GM12878 (cell line): ENCODE data around the gene CYP4F3. TPM values are rescaled to one million over a fixed set of nuclear protein-coding genes. Genes with fewer than 3 reads are reported as not detected.

ENCODE experiments used
- ATAC-seq: fragments of 200-7000 bp; cut with Tn5 transposase; 3 replicates; pipeline ENCODE4 v1.9.1; 2020; ENCODE audit warnings: mild to moderate bottlenecking, moderate library complexity
- BruUV-seq: library from RNA; stranded (reverse); fragments of 400-500 nt; replicated peaks from 2 replicates; lab custom pipeline; 2021; lab: Mats Ljungman, UMichigan
- CTCF ChIA-PET: fragments of 300-600 bp; sonication (Branson Sonifier 250); formaldehyde crosslinking; extraction: SDS; loops from one replicate; lab custom pipeline; 2021; ENCODE audit warnings: inconsistent platforms; lab: Yijun Ruan, JAX
- POLR2A ChIA-PET: fragments of 350-600 bp; formaldehyde crosslinking; extraction: SDS; loops from one replicate; lab custom pipeline; 2021; ENCODE audit warnings: inconsistent platforms; lab: Charles Lee
- RAD21 ChIA-PET: fragments of 300-600 bp; sonication (Branson Sonifier 250); formaldehyde crosslinking; loops from one replicate; lab custom pipeline; 2023; ENCODE audit warnings: antibody characterized with exemption; ENCODE audit not compliant: unreplicated experiment; lab: Charles Lee
- SMC1A ChIA-PET: fragments of 300-600 bp; sonication (Branson Sonifier 250); formaldehyde crosslinking; loops from one replicate; lab custom pipeline; 2023; ENCODE audit not compliant: unreplicated experiment, uncharacterized antibody; lab: Charles Lee
- DNase-seq: peaks from one replicate; pipeline ENCODE4 v3.0.0-alpha.2; 2011; ENCODE audit warnings: low read depth, low spot score
- FAIRE-seq: peaks from 3 replicates; lab custom pipeline; 2011; peaks lifted over from hg19 to GRCh38; lab: Jason Lieb, UNC
- H2AFZ ChIP-seq: 2 replicates; pipeline ENCODE4 v1.6.0; 2011; ENCODE audit warnings: low read depth, low read length, control low read depth; ENCODE audit not compliant: control insufficient read depth
- H3K27ac ChIP-seq: 2 replicates; pipeline ENCODE4 v1.5.1; 2011; ENCODE audit warnings: control low read depth; ENCODE audit not compliant: control insufficient read depth, insufficient read depth
- H3K27me3 ChIP-seq, 2 experiments: replicated peaks in 1 of 2; 2 replicates each; pipeline versions ENCODE4 v1.6.0 to v1.6.1; 2011; ENCODE audit warnings: low read length in 1 of 2; ENCODE audit not compliant: control insufficient read depth in 2 of 2, insufficient read depth in 2 of 2
- H3K36me3 ChIP-seq, 2 experiments: 2 replicates each; pipeline ENCODE4 v1.5.1; 2011; ENCODE audit warnings: low read length in 1 of 2; ENCODE audit not compliant: control insufficient read depth in 2 of 2, insufficient read depth in 2 of 2
- H3K4me1 ChIP-seq: 2 replicates; pipeline ENCODE4 v1.6.1; 2011; ENCODE audit warnings: mild to moderate bottlenecking, low read length, moderate library complexity, mixed read lengths; ENCODE audit not compliant: control insufficient read depth, insufficient read depth
- H3K4me2 ChIP-seq: 2 replicates; pipeline ENCODE4 v1.6.0; 2011; ENCODE audit warnings: control low read depth; ENCODE audit not compliant: control insufficient read depth, insufficient read depth
- H3K4me3 ChIP-seq: fragments of 200-600 bp; sonication (generic); 2 replicates; pipeline ENCODE4 v1.5.1; 2016
- H3K79me2 ChIP-seq: 2 replicates; pipeline ENCODE4 v1.6.0; 2011; ENCODE audit warnings: low read length; ENCODE audit not compliant: control insufficient read depth, insufficient read depth
- H3K9ac ChIP-seq: 2 replicates; pipeline ENCODE4 v1.8.0; 2011; ENCODE audit warnings: low read length, control low read depth, mixed read lengths; ENCODE audit not compliant: control insufficient read depth, insufficient read depth
- H3K9me3 ChIP-seq: replicated peaks from 3 replicates; pipeline ENCODE4 v1.5.1; 2011; ENCODE audit warnings: mild to moderate bottlenecking, low read length; ENCODE audit not compliant: control insufficient read depth, insufficient read depth
- H4K20me1 ChIP-seq: 2 replicates; pipeline ENCODE4 v1.6.0; 2011; ENCODE audit not compliant: control insufficient read depth, insufficient read depth
- ATF2 ChIP-seq: IDR thresholded peaks from 2 replicates; pipeline ENCODE4 v1.6.1; 2012; ENCODE audit warnings: low read length, inconsistent platforms
- CHD2 ChIP-seq: IDR thresholded peaks from 2 replicates; pipeline ENCODE4 v1.6.1; 2011; ENCODE audit warnings: low read depth, low read length, improper control_type of control experiment, borderline replicate concordance
- EP300 ChIP-seq, 2 experiments: fragments of 150-350 bp in 1 of 2; IDR thresholded peaks; 2 replicates each; pipeline ENCODE4 v1.6.1; 2011 to 2012; ENCODE audit warnings: low read depth in 2 of 2, low read length in 2 of 2, borderline replicate concordance in 1 of 2, improper control_type of control experiment in 1 of 2, inconsistent platforms in 1 of 2; ENCODE audit not compliant: control insufficient read depth in 1 of 2
- PML ChIP-seq: IDR thresholded peaks from 2 replicates; pipeline ENCODE4 v1.6.1; 2012; ENCODE audit warnings: low read length, inconsistent platforms
- WGBS: methylation state at CpG from one replicate; pipeline ENCODE4 v1.1.6; 2016; ENCODE audit warnings: low lambda C conversion rate; ENCODE audit not compliant: insufficient replicate concordance, insufficient coverage; ENCODE audit errors: missing lambda C conversion rate; 5-methylcytosine and 5-hydroxymethylcytosine counted together
- in situ Hi-C: fragments of 300-500 bp; cut with MboI; formaldehyde crosslinking; loops from 9 replicates; pipeline ENCODE4 v1.14.3; 2018; ENCODE audit warnings: mixed read lengths
- intact Hi-C: fragments of 100-400 bp; cut with micrococcal nuclease; formaldehyde crosslinking; loops from one replicate; pipeline ENCODE4 v1.14.2; 2022; ENCODE audit not compliant: unreplicated experiment
- polyA plus RNA-seq, 11 experiments: library from polyadenylated mRNA; depleted of rRNA in 4 of 11; unstranded in 6 of 11; stranded (reverse) in 5 of 11; fragments of >200 nt; fragmentation: Nextera tagmentation in 4 of 11; fragmentation: Illumina TruSeq in 1 of 11; extraction: Ambion mirVana in 4 of 11; extraction: Trizol in 1 of 11; gene quantifications; 1 replicate in 1 of 11; 2 replicates in 10 of 11; pipeline versions ENCODE4 v1.2.1 to v1.2.3, GENCODE V29; 2011 to 2016; ENCODE audit warnings: inconsistent platforms in 2 of 11, missing spikeins in 2 of 11, low read depth in 1 of 11
- total RNA-seq, 4 experiments: library from RNA; depleted of rRNA in 3 of 4; stranded (reverse); fragments of >200 nt in 3 of 4; fragmentation: Illumina TruSeq in 1 of 4; extraction: Trizol in 1 of 4; gene quantifications; 2 replicates each; pipeline versions ENCODE4 v1.2.1 to v1.2.3, GENCODE V29; 2013 to 2021

CYP4F3 gene
- total and polyA plus RNA-seq, 10 of the 15 experiments (the other 5 are each of a cell fraction or from before 2014, with no cell fraction given): 0.08 to 4.7 (median 1.2) TPM

- no peaks in the 10 kb centered on the region; the same call in 2 of the 3 replicates for H3K9me3 ChIP-seq
- H2AFZ ChIP-seq: no peak overlapping the region
- in situ Hi-C loops (loop anchor here (25.0 kb wide), 1 partner anchor 746 kb away; no protein-coding TSS in a partner anchor), intact Hi-C loops (no loop called here)
- BruUV-seq: no TSS peak
- TF ChIP-seq ATF2 (no peak), EP300 (IDR thresholded peaks at IDR 0.05; ENCODE audit: borderline replicate concordance in 1 of 2, control insufficient read depth in 1 of 2, low read depth in 2 of 2, low read length in 2 of 2) (no peak), CHD2 (no peak), PML (no peak)
- H3K4me2 ChIP-seq: no peak overlapping the region
- no peaks in the 10 kb centered on the region for H3K36me3 ChIP-seq
- no peaks in the 10 kb centered on the region for H3K4me1 ChIP-seq
- no peaks in the 10 kb centered on the region for H3K79me2 ChIP-seq
- CTCF ChIA-PET: no interaction called here
- POLR2A ChIA-PET: no interaction called here
- 30% methylated on average over 12 of the region's 12 CpGs for WGBS
- H3K27ac ChIP-seq: no peak overlapping the region
- SMC1A ChIA-PET: no interaction called here
- no peak overlapping the region for H3K4me3 ChIP-seq
- RAD21 ChIA-PET: no interaction called here
- FAIRE-seq: no peak
- no peaks in the 10 kb centered on the region for H4K20me1 ChIP-seq
- H3K9ac ChIP-seq: no peak overlapping the region
- no peak for ATAC-seq
- no peak for DNase-seq
- H3K27me3 ChIP-seq: peaks cover 0 to 1% of the 10 kb centered on the region in 2 experiments; a peak in 1 of 4 replicates
Measured at GRCh38 chr19:15640904-15641597, 354 bp downstream of the CYP4F3 start.
